IMR-90 (cell line): ENCODE measurements around the gene ZMYM2. TPM values are rescaled to one million over a fixed set of nuclear protein-coding genes. Genes with fewer than 3 reads are reported as not detected.

ENCODE experiments used
- ATAC-seq: fragments of 200-7000 bp; cut with Tn5 transposase; 2 replicates; pipeline ENCODE4 v1.9.1; 2020; ENCODE audit warnings: low read depth, mild to moderate bottlenecking, moderate library complexity
- BruUV-seq: library from RNA; stranded (reverse); fragments of 400-500 nt; replicated peaks from 2 replicates; lab custom pipeline; 2021; lab: Mats Ljungman, UMichigan
- CTCF ChIA-PET: fragments of 300-600 bp; formaldehyde crosslinking; extraction: SDS; loops from one replicate; lab custom pipeline; 2021; ENCODE audit warnings: antibody characterized with exemption; lab: Yijun Ruan, JAX
- POLR2A ChIA-PET: fragments of 300-600 bp; sonication (Branson Sonifier 250); formaldehyde crosslinking; loops from one replicate; lab custom pipeline; 2022; ENCODE audit warnings: antibody characterized with exemption; ENCODE audit not compliant: unreplicated experiment; lab: Charles Lee
- DNase-seq: peaks from one replicate; pipeline ENCODE4 v3.0.0; 2013
- H2AFZ ChIP-seq: replicated peaks from 2 replicates; pipeline ENCODE3; 2013; ENCODE audit warnings: low read length, mild to moderate bottlenecking; ENCODE audit not compliant: poor library complexity
- H2AK5ac ChIP-seq: 2 replicates; pipeline ENCODE4 v1.6.1; 2013; ENCODE audit warnings: low read depth, low read length, inconsistent platforms
- H2AK9ac ChIP-seq: replicated peaks from 2 replicates; pipeline ENCODE3; 2013; ENCODE audit warnings: mild to moderate bottlenecking, low read depth, low read length, moderate library complexity; ENCODE audit not compliant: poor library complexity
- H2BK120ac ChIP-seq: 2 replicates; pipeline ENCODE4 v1.6.1; 2013; ENCODE audit warnings: low read depth, low read length, inconsistent platforms
- H2BK15ac ChIP-seq: 3 replicates; pipeline ENCODE4 v1.6.1; 2013; ENCODE audit warnings: low read depth, low read length, inconsistent platforms
- H2BK20ac ChIP-seq: 2 replicates; pipeline ENCODE4 v1.6.1; 2013; ENCODE audit warnings: low read depth, mild to moderate bottlenecking, inconsistent platforms, low read length, moderate library complexity
- H2BK5ac ChIP-seq: 2 replicates; pipeline ENCODE4 v1.6.1; 2013; ENCODE audit warnings: mild to moderate bottlenecking, low read depth, low read length, inconsistent platforms; ENCODE audit not compliant: poor library complexity, severe bottlenecking
- H3K14ac ChIP-seq: replicated peaks from 2 replicates; pipeline ENCODE4 v1.6.1; 2013; ENCODE audit warnings: low read depth, low read length, inconsistent platforms
- H3K18ac ChIP-seq: 2 replicates; pipeline ENCODE4 v1.6.1; 2013; ENCODE audit warnings: low read depth, low read length, control low read depth
- H3K23ac ChIP-seq: 2 replicates; pipeline ENCODE4 v1.6.1; 2013; ENCODE audit warnings: low read depth, low read length, inconsistent platforms
- H3K27ac ChIP-seq: 2 replicates; pipeline ENCODE4 v1.5.1; 2013; ENCODE audit warnings: mild to moderate bottlenecking, control low read depth, low read length; ENCODE audit not compliant: insufficient read depth
- H3K27me3 ChIP-seq: 2 replicates; pipeline ENCODE4 v1.6.1; 2013; ENCODE audit warnings: low read length; ENCODE audit not compliant: control insufficient read depth, insufficient read depth
- H3K36me3 ChIP-seq: 2 replicates; pipeline ENCODE4 v1.6.1; 2013; ENCODE audit warnings: low read length, mixed read lengths; ENCODE audit not compliant: control insufficient read depth, insufficient read depth
- H3K4ac ChIP-seq: 2 replicates; pipeline ENCODE4 v1.6.1; 2013; ENCODE audit warnings: low read depth, low read length, inconsistent platforms
- H3K4me1 ChIP-seq: 2 replicates; pipeline ENCODE4 v1.6.1; 2013; ENCODE audit warnings: low read length, mixed read lengths; ENCODE audit not compliant: control insufficient read depth, insufficient read depth
- H3K4me2 ChIP-seq: 2 replicates; pipeline ENCODE4 v1.6.1; 2013; ENCODE audit warnings: low read depth, mild to moderate bottlenecking, control low read depth, low read length, moderate library complexity
- H3K4me3 ChIP-seq: 2 replicates; pipeline ENCODE4 v1.5.1; 2013; ENCODE audit warnings: low read depth, mild to moderate bottlenecking, control low read depth, low read length, moderate library complexity; ENCODE audit not compliant: insufficient read depth
- H3K56ac ChIP-seq: 2 replicates; pipeline ENCODE4 v1.6.1; 2013; ENCODE audit warnings: low read length, inconsistent platforms; ENCODE audit not compliant: insufficient read depth; ENCODE audit errors: extremely low read depth
- H3K79me1 ChIP-seq, 2 experiments: 2 replicates each; pipeline ENCODE4 v1.6.1; 2013; ENCODE audit warnings: low read length in 2 of 2, inconsistent platforms in 1 of 2, low read depth in 1 of 2
- H3K9ac ChIP-seq: 2 replicates; pipeline ENCODE4 v1.6.1; 2013; ENCODE audit warnings: low read depth, low read length, control low read depth
- H3K9me1 ChIP-seq: 2 replicates; pipeline ENCODE4 v1.6.1; 2013; ENCODE audit warnings: low read length, inconsistent platforms; ENCODE audit not compliant: insufficient read depth
- H3K9me3 ChIP-seq: 2 replicates; pipeline ENCODE4 v1.6.1; 2013; ENCODE audit warnings: low read length; ENCODE audit not compliant: control insufficient read depth, insufficient read depth
- H4K20me1 ChIP-seq: 2 replicates; pipeline ENCODE4 v1.6.1; 2013; ENCODE audit warnings: low read length, inconsistent platforms; ENCODE audit not compliant: insufficient read depth
- H4K5ac ChIP-seq: 2 replicates; pipeline ENCODE4 v1.6.1; 2013; ENCODE audit warnings: mild to moderate bottlenecking, low read depth, low read length, control low read depth
- H4K8ac ChIP-seq, 2 experiments: 2 replicates each; pipeline ENCODE4 v1.6.1; 2013; ENCODE audit warnings: low read depth in 2 of 2, low read length in 2 of 2, control low read depth in 1 of 2, inconsistent platforms in 1 of 2
- H4K91ac ChIP-seq: 2 replicates; pipeline ENCODE4 v1.6.1; 2013; ENCODE audit warnings: low read depth, low read length, inconsistent platforms; ENCODE audit not compliant: insufficient read depth
- CEBPB ChIP-seq: IDR thresholded peaks from 2 replicates; pipeline ENCODE4 v1.6.1; 2012; ENCODE audit warnings: low read depth, low read length, improper control_type of control experiment
- ELK1 ChIP-seq: fragments of 150-350 bp; IDR thresholded peaks from 2 replicates; pipeline ENCODE4 v1.6.1; 2016; ENCODE audit warnings: low read depth, mild to moderate bottlenecking, low read length, moderate library complexity, borderline replicate concordance
- NFE2L2 ChIP-seq: fragments of 150-350 bp; IDR thresholded peaks from 2 replicates; pipeline ENCODE4 v1.6.1; 2016; ENCODE audit warnings: low read depth, mild to moderate bottlenecking, low read length
- RFX5 ChIP-seq: IDR thresholded peaks from 2 replicates; pipeline ENCODE4 v1.8.0; 2012; ENCODE audit warnings: low read depth, mild to moderate bottlenecking, low read length, moderate library complexity
- WGBS, 2 experiments: methylation state at CpG; one replicate each; pipeline versions ENCODE4 v1.1.5 to v1.1.7; 2013; ENCODE audit warnings: missing lambda C conversion rate in 2 of 2; ENCODE audit not compliant: insufficient read length in 1 of 2; ENCODE audit errors: extremely low coverage in 2 of 2; 5-methylcytosine and 5-hydroxymethylcytosine counted together
- dilution Hi-C: fragments of 300-500 bp; cut with HindIII; formaldehyde crosslinking; loops from one replicate; pipeline ENCODE4 v1.14.3; 2018; ENCODE audit warnings: low sequenced_read_pairs; ENCODE audit not compliant: unreplicated experiment
- in situ Hi-C: fragments of 300-500 bp; cut with MboI; formaldehyde crosslinking; loops from 3 replicates; pipeline ENCODE4 v1.14.3; 2019; ENCODE audit warnings: low sequenced_read_pairs, inconsistent platforms, mixed read lengths
- intact Hi-C: fragments of 100-400 bp; cut with micrococcal nuclease; formaldehyde crosslinking; loops from 2 replicates; pipeline ENCODE4 v1.10.0; 2022
- polyA plus RNA-seq, 3 experiments: library from polyadenylated mRNA; depleted of rRNA; stranded (reverse); fragments of >200 nt; gene quantifications; 2 replicates each; pipeline ENCODE4 v1.2.3, GENCODE V29; 2012; ENCODE audit warnings: low replicate concordance in 1 of 3
- total RNA-seq: library from RNA; depleted of rRNA; stranded (reverse); fragments of >200 nt; gene quantifications from 2 replicates; pipeline ENCODE4 v1.2.3, GENCODE V29; 2012

The ZMYM2 gene
- total and polyA plus RNA-seq, 2 of the 4 experiments (the other 2 are of a cell fraction), result 15.7 to 51.1 TPM

DNA sequence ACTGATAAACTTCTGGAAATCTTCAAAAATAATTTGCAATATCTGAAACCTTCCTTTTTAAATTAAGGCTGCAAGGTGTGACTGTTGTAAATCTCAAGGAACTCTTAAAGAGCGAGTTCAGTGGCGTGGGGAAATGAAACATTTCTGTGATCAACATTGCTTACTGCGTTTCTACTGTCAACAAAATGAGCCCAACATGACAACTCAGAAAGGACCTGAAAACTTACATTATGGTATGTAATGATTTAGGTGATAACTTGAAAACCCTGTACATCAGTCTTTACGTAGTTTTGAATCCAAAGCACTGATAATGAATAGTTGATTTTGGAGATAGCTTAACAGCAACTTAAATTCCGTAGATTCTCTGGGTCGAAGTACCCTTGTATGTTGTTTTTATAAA is 92.8 kb downstream of the ZMYM2 start:
- Histone ChIP-seq H3K4me2 (no peak overlapping the region), H3K9me3 (no peaks in the 10 kb centered on the region), H4K5ac (no peak overlapping the region), H4K20me1 (no peaks in the 10 kb centered on the region), H4K91ac (no peak overlapping the region), H2BK120ac (no peak overlapping the region), H3K4me1 (no peaks in the 10 kb centered on the region), H3K4me3 (no peak overlapping the region), H3K18ac (no peak overlapping the region), H3K9me1 (no peaks in the 10 kb centered on the region; the same call in none of the 2 replicates), H2AFZ (no peak overlapping the region), H3K36me3 (peaks cover 14% of the 10 kb centered on the region), H4K8ac (no peak overlapping the region), H2BK15ac (no peak overlapping the region), H3K14ac (no peak overlapping the region), H3K23ac (no peak overlapping the region), H2AK5ac (no peak overlapping the region), H3K27me3 (no peaks in the 10 kb centered on the region), H3K4ac (no peak overlapping the region), H2BK5ac (no peak overlapping the region), H3K79me1 (peaks cover 13% of the 10 kb centered on the region in 2 experiments; a peak in 3 of 4 replicates), H3K9ac (no peak overlapping the region), H3K56ac (no peak overlapping the region), H3K27ac (no peak overlapping the region), H2AK9ac (no peak overlapping the region), H2BK20ac (no peak overlapping the region)
- BruUV-seq, result no TSS peak
- intact Hi-C loops (no loop called here), in situ Hi-C loops (no loop called here), dilution Hi-C loops (no loop called here)
- TF ChIP-seq RFX5, result no peak
- no peak for TF ChIP-seq NFE2L2
- TF ChIP-seq CEBPB, result no peak
- no peak for TF ChIP-seq ELK1
- POLR2A ChIA-PET, result no interaction called here
- CTCF ChIA-PET, result interaction anchor here (0.6 kb wide), 2 partner anchors 114 to 1060 kb away, joined by 4 to 5 read pairs; no protein-coding TSS in a partner anchor
- no CpG with 5 or more reads among the region's 6 CpGs for WGBS, 2 experiments
- ATAC-seq (no peak), DNase-seq (no peak)
